ENCODE measurements around the gene WDR87.

The WDR87 gene

GRCh38 chr19:37876032-37876431 is 30.4 kb downstream of the WDR87 start:
- no peak for TF ChIP-seq MAX (IDR thresholded peaks at IDR 0.05)
- TF ChIP-seq NFIC (IDR thresholded peaks at IDR 0.05): no peak
- no peak for TF ChIP-seq TAF1 (IDR thresholded peaks at IDR 0.05; ENCODE audit: low read depth)
- no peak for TF ChIP-seq CREB1 (IDR thresholded peaks at IDR 0.05; ENCODE audit: low read depth)
- no peak for TF ChIP-seq REST (IDR thresholded peaks at IDR 0.05; ENCODE audit: low read depth)
- TF ChIP-seq RAD21 (IDR thresholded peaks at IDR 0.05; ENCODE audit: low read depth): no peak
- TF ChIP-seq ZBTB7A (IDR thresholded peaks at IDR 0.05; ENCODE audit: low read depth): no peak
- no peak for TF ChIP-seq TEAD4 (IDR thresholded peaks at IDR 0.05)
- no peak for TF ChIP-seq EGR1 (IDR thresholded peaks at IDR 0.05)
- no peak for TF ChIP-seq CEBPB (IDR thresholded peaks at IDR 0.05)
- TF ChIP-seq USF1 (IDR thresholded peaks at IDR 0.05): no peak
- TF ChIP-seq EP300 (IDR thresholded peaks at IDR 0.05; ENCODE audit: borderline replicate concordance): no peak
- no peak for TF ChIP-seq FOXM1 (IDR thresholded peaks at IDR 0.05; ENCODE audit: borderline replicate concordance, low read depth)
- no peak for TF ChIP-seq TCF12 (IDR thresholded peaks at IDR 0.05; ENCODE audit: low read depth)
- TF ChIP-seq YY1 (IDR thresholded peaks at IDR 0.05; ENCODE audit: low read depth): no peak

GRCh38 chr19:37874784-37875183 is 31.6 kb downstream of the WDR87 start:
- TF ChIP-seq NFIC (IDR thresholded peaks at IDR 0.05) (no peak), USF1 (IDR thresholded peaks at IDR 0.05) (no peak), TEAD4 (IDR thresholded peaks at IDR 0.05) (no peak), YY1 (IDR thresholded peaks at IDR 0.05; ENCODE audit: low read depth) (no peak), TCF12 (IDR thresholded peaks at IDR 0.05; ENCODE audit: low read depth) (no peak), EGR1 (IDR thresholded peaks at IDR 0.05) (no peak), ZBTB7A (IDR thresholded peaks at IDR 0.05; ENCODE audit: low read depth) (no peak), TAF1 (IDR thresholded peaks at IDR 0.05; ENCODE audit: low read depth) (no peak)

GRCh38 chr19:37872383-37872782 is 34.0 kb downstream of the WDR87 start:
- TF ChIP-seq TEAD4 (IDR thresholded peaks at IDR 0.05) (no peak), EP300 (IDR thresholded peaks at IDR 0.05; ENCODE audit: borderline replicate concordance) (no peak), TAF1 (IDR thresholded peaks at IDR 0.05; ENCODE audit: low read depth) (no peak), YY1 (IDR thresholded peaks at IDR 0.05; ENCODE audit: low read depth) (no peak), CREB1 (IDR thresholded peaks at IDR 0.05; ENCODE audit: low read depth) (no peak), FOXM1 (IDR thresholded peaks at IDR 0.05; ENCODE audit: borderline replicate concordance, low read depth) (no peak), REST (IDR thresholded peaks at IDR 0.05; ENCODE audit: low read depth) (no peak), TCF12 (IDR thresholded peaks at IDR 0.05; ENCODE audit: low read depth) (no peak), USF1 (IDR thresholded peaks at IDR 0.05) (no peak), EGR1 (IDR thresholded peaks at IDR 0.05) (no peak), NFIC (IDR thresholded peaks at IDR 0.05) (no peak), RAD21 (IDR thresholded peaks at IDR 0.05; ENCODE audit: low read depth) (no peak), CEBPB (IDR thresholded peaks at IDR 0.05) (no peak), ZBTB7A (IDR thresholded peaks at IDR 0.05; ENCODE audit: low read depth) (no peak), MAX (IDR thresholded peaks at IDR 0.05) (no peak)

- no peak for TF ChIP-seq EP300 (IDR thresholded peaks at IDR 0.05; ENCODE audit: borderline replicate concordance)
- no peak for TF ChIP-seq REST (IDR thresholded peaks at IDR 0.05; ENCODE audit: low read depth)
- no peak for TF ChIP-seq RAD21 (IDR thresholded peaks at IDR 0.05; ENCODE audit: low read depth)
- no peak for TF ChIP-seq TEAD4 (IDR thresholded peaks at IDR 0.05)
- no peak for TF ChIP-seq MAX (IDR thresholded peaks at IDR 0.05)
- TF ChIP-seq YY1 (IDR thresholded peaks at IDR 0.05; ENCODE audit: low read depth): no peak
Measured at GRCh38 chr19:37869766-37870340, 36.5 kb downstream of the WDR87 start.
